Mesendoderm (in vitro differentiated cells): ENCODE data around the gene MAPK12.

Experiments
- DNase-seq: peaks from one replicate; pipeline ENCODE4 v3.0.0; 2013
- H2AK5ac ChIP-seq: 2 replicates; pipeline ENCODE4 v1.6.1; 2013; ENCODE audit warnings: low read length, inconsistent platforms
- H2BK120ac ChIP-seq: 2 replicates; pipeline ENCODE4 v1.6.1; 2013; ENCODE audit warnings: low read depth, mild to moderate bottlenecking, low read length, moderate library complexity, mixed read lengths
- H2BK15ac ChIP-seq: replicated peaks from 2 replicates; pipeline ENCODE4 v1.6.1; 2013; ENCODE audit warnings: low read depth, mild to moderate bottlenecking, moderate library complexity
- H2BK5ac ChIP-seq: 2 replicates; pipeline ENCODE4 v1.6.1; 2013; ENCODE audit warnings: low read length, inconsistent platforms
- H3K18ac ChIP-seq: 2 replicates; pipeline ENCODE4 v1.6.1; 2013; ENCODE audit warnings: mild to moderate bottlenecking, low read length, mixed read lengths
- H3K23ac ChIP-seq: one replicate; pipeline ENCODE4 v1.6.1; 2013; ENCODE audit warnings: low read length
- H3K27ac ChIP-seq: 2 replicates; pipeline ENCODE4 v1.5.1; 2013; ENCODE audit warnings: low read depth, mild to moderate bottlenecking, inconsistent platforms, low read length, moderate library complexity
- H3K27me3 ChIP-seq: 2 replicates; pipeline ENCODE4 v1.6.1; 2013; ENCODE audit warnings: low read length, control low read depth, mild to moderate bottlenecking, inconsistent platforms; ENCODE audit not compliant: insufficient read depth, poor library complexity
- H3K36me3 ChIP-seq: 2 replicates; pipeline ENCODE4 v1.6.1; 2013; ENCODE audit warnings: low read length, inconsistent platforms; ENCODE audit not compliant: control insufficient read depth, insufficient read depth
- H3K4ac ChIP-seq: one replicate; pipeline ENCODE4 v1.6.1; 2013; ENCODE audit warnings: low read depth, mild to moderate bottlenecking, low read length, moderate library complexity
- H3K4me1 ChIP-seq: 2 replicates; pipeline ENCODE4 v1.6.1; 2013; ENCODE audit warnings: low read depth, low read length, inconsistent platforms; ENCODE audit not compliant: control insufficient read depth
- H3K4me2 ChIP-seq: 2 replicates; pipeline ENCODE4 v1.6.1; 2013; ENCODE audit warnings: low read length
- H3K4me3 ChIP-seq: 2 replicates; pipeline ENCODE4 v1.5.1; 2013; ENCODE audit warnings: mild to moderate bottlenecking, low read length
- H3K56ac ChIP-seq: one replicate; pipeline ENCODE4 v1.6.1; 2013; ENCODE audit warnings: low read length
- H3K79me1 ChIP-seq: 2 replicates; pipeline ENCODE4 v1.6.1; 2013; ENCODE audit warnings: low read length, inconsistent platforms
- H3K79me2 ChIP-seq: 2 replicates; pipeline ENCODE4 v1.6.1; 2013; ENCODE audit warnings: mild to moderate bottlenecking, low read length; ENCODE audit not compliant: control insufficient read depth, insufficient read depth
- H3K9ac ChIP-seq: 2 replicates; pipeline ENCODE4 v1.6.1; 2013; ENCODE audit warnings: low read length, inconsistent platforms
- H4K5ac ChIP-seq: one replicate; pipeline ENCODE4 v1.6.1; 2013; ENCODE audit warnings: low read length
- H4K8ac ChIP-seq: one replicate; pipeline ENCODE4 v1.6.1; 2013; ENCODE audit warnings: low read depth, mild to moderate bottlenecking, control low read depth, low read length, moderate library complexity
- WGBS: extraction: QIAGEN DNeasy Blood & Tissue Kit; methylation state at CpG from one replicate; pipeline ENCODE4 v1.1.7; 2013; ENCODE audit warnings: low lambda C conversion rate, missing lambda C conversion rate; ENCODE audit not compliant: insufficient coverage; ENCODE audit errors: extremely low coverage; 5-methylcytosine and 5-hydroxymethylcytosine counted together

The MAPK12 gene

GRCh38 chr22:50304528-50305392 is 43.3 kb upstream of the MAPK12 start:
- no peaks in the 10 kb centered on the region for H3K36me3 ChIP-seq
- H2BK5ac ChIP-seq: no peak overlapping the region
- no peak overlapping the region for H4K5ac ChIP-seq
- DNase-seq: no peak
- no peaks in the 10 kb centered on the region for H3K27me3 ChIP-seq
- peak overlapping the region; percentile 60 for H3K56ac ChIP-seq
- H3K18ac ChIP-seq: no peak overlapping the region
- H4K8ac ChIP-seq: no peak overlapping the region
- H3K27ac ChIP-seq: no peak overlapping the region
- no peak overlapping the region for H3K9ac ChIP-seq
- H3K4ac ChIP-seq: no peak overlapping the region
- no peak overlapping the region for H3K4me3 ChIP-seq
- no peak overlapping the region for H3K23ac ChIP-seq
- H3K79me2 ChIP-seq: no peaks in the 10 kb centered on the region
- H3K4me1 ChIP-seq: no peaks in the 10 kb centered on the region
- H2AK5ac ChIP-seq: no peak overlapping the region
- no CpG with 5 or more reads among the region's 22 CpGs for WGBS
- no peak overlapping the region for H2BK15ac ChIP-seq
- H3K79me1 ChIP-seq: peaks cover 3% of the 10 kb centered on the region
- H3K4me2 ChIP-seq: no peak overlapping the region
- no peak overlapping the region for H2BK120ac ChIP-seq

- Histone ChIP-seq H3K18ac (no peak overlapping the region), H2BK5ac (no peak overlapping the region), H3K27ac (no peak overlapping the region), H2AK5ac (no peak overlapping the region), H2BK15ac (no peak overlapping the region), H3K4ac (no peak overlapping the region), H3K36me3 (no peaks in the 10 kb centered on the region), H2BK120ac (no peak overlapping the region), H3K79me2 (no peaks in the 10 kb centered on the region), H3K56ac (no peak overlapping the region), H3K79me1 (peaks cover 3% of the 10 kb centered on the region), H4K8ac (no peak overlapping the region), H3K4me1 (no peaks in the 10 kb centered on the region), H3K27me3 (no peaks in the 10 kb centered on the region), H3K9ac (no peak overlapping the region), H3K4me2 (no peak overlapping the region), H4K5ac (no peak overlapping the region), H3K4me3 (no peak overlapping the region), H3K23ac (no peak overlapping the region)
- WGBS: no CpG with 5 or more reads among the region's 11 CpGs
- DNase-seq: peak; percentile 68
Measured at GRCh38 chr22:50303848-50304527, 42.5 kb upstream of the MAPK12 start.

- Histone ChIP-seq H3K4me2 (no peak overlapping the region), H4K5ac (no peak overlapping the region), H3K36me3 (no peaks in the 10 kb centered on the region), H2BK120ac (no peak overlapping the region), H3K23ac (no peak overlapping the region), H3K9ac (no peak overlapping the region), H2BK15ac (no peak overlapping the region), H3K27ac (no peak overlapping the region), H3K79me2 (no peaks in the 10 kb centered on the region), H3K4me3 (no peak overlapping the region), H4K8ac (no peak overlapping the region), H3K27me3 (no peaks in the 10 kb centered on the region), H3K79me1 (peaks cover 3% of the 10 kb centered on the region), H3K56ac (no peak overlapping the region), H2BK5ac (no peak overlapping the region), H3K4ac (no peak overlapping the region), H2AK5ac (no peak overlapping the region), H3K18ac (no peak overlapping the region), H3K4me1 (no peaks in the 10 kb centered on the region)
- no peak for DNase-seq
- no CpG with 5 or more reads among the region's 7 CpGs for WGBS
Measured at GRCh38 chr22:50303515-50303847, 42.0 kb upstream of the MAPK12 start.

- Histone ChIP-seq H3K18ac (no peak overlapping the region), H2BK120ac (no peak overlapping the region), H3K79me1 (peaks cover 6% of the 10 kb centered on the region), H2BK15ac (no peak overlapping the region), H3K79me2 (peaks cover 2% of the 10 kb centered on the region), H3K4me2 (no peak overlapping the region), H3K23ac (no peak overlapping the region), H2BK5ac (no peak overlapping the region), H4K8ac (no peak overlapping the region), H3K4ac (no peak overlapping the region), H3K9ac (no peak overlapping the region), H3K27ac (no peak overlapping the region), H3K56ac (no peak overlapping the region), H3K36me3 (no peaks in the 10 kb centered on the region), H2AK5ac (no peak overlapping the region), H3K4me1 (no peaks in the 10 kb centered on the region), H4K5ac (no peak overlapping the region), H3K27me3 (no peaks in the 10 kb centered on the region), H3K4me3 (no peak overlapping the region)
- no peak for DNase-seq
- no CpG with 5 or more reads among the region's 5 CpGs for WGBS
Measured at GRCh38 chr22:50302564-50302963, 41.1 kb upstream of the MAPK12 start.

- Histone ChIP-seq H2AK5ac (no peak overlapping the region), H3K79me1 (peaks cover 9% of the 10 kb centered on the region), H3K27ac (no peak overlapping the region), H4K8ac (no peak overlapping the region), H3K4ac (no peak overlapping the region), H3K27me3 (no peaks in the 10 kb centered on the region), H3K9ac (no peak overlapping the region), H4K5ac (no peak overlapping the region), H3K4me1 (no peaks in the 10 kb centered on the region), H3K36me3 (no peaks in the 10 kb centered on the region), H3K4me3 (no peak overlapping the region), H3K56ac (no peak overlapping the region), H3K4me2 (no peak overlapping the region), H3K23ac (no peak overlapping the region), H2BK5ac (no peak overlapping the region), H2BK15ac (no peak overlapping the region), H3K79me2 (peaks cover 7% of the 10 kb centered on the region), H3K18ac (no peak overlapping the region), H2BK120ac (no peak overlapping the region)
- WGBS: no CpG with 5 or more reads among the region's 9 CpGs
- DNase-seq: no peak
Measured at GRCh38 chr22:50302041-50302541, 40.6 kb upstream of the MAPK12 start.
